Right atrium auricular region (tissue), 2 donors: Measurements from ENCODE around the gene TBC1D30. TPM values are rescaled to one million over a fixed set of nuclear protein-coding genes. Genes with fewer than 3 reads are reported as not detected.

Experiments
- DNase-seq: peaks from one replicate; pipeline ENCODE4 v3.0.0-alpha.2; 2019; ENCODE audit warnings: low spot score
- H3K27ac ChIP-seq, 2 donors: fragments of 200-600 bp; sonication (generic); 1 replicate in 1 of 2; 2 replicates in 1 of 2; pipeline ENCODE4 v1.5.1; 2016 to 2019
- H3K27me3 ChIP-seq, 2 donors: fragments of 200-600 bp; sonication (generic); one replicate each; pipeline versions ENCODE4 v1.5.1 to v1.6.0; 2017 to 2019
- H3K36me3 ChIP-seq: fragments of 200-600 bp; sonication (generic); one replicate; pipeline ENCODE4 v1.5.1; 2016
- H3K4me1 ChIP-seq, 2 donors: fragments of 200-600 bp; sonication (generic); one replicate each; pipeline versions ENCODE4 v1.5.1 to v1.6.0; 2017 to 2019
- H3K4me3 ChIP-seq, 2 donors: fragments of 200-600 bp; sonication (generic); 1 replicate in 1 of 2; 2 replicates in 1 of 2; pipeline ENCODE4 v1.5.1; 2017 to 2019; ENCODE audit warnings: mild to moderate bottlenecking in 1 of 2, moderate library complexity in 1 of 2
- H3K9me3 ChIP-seq, 2 donors: fragments of 200-600 bp; sonication (generic); one replicate each; pipeline ENCODE4 v1.5.1; 2019
- CTCF ChIP-seq, 2 donors: fragments of 200-600 bp; sonication (generic); IDR thresholded peaks; one replicate each; pipeline ENCODE4 v1.5.1; 2019; ENCODE audit warnings: antibody characterized with exemption in 2 of 2
- total RNA-seq, 2 donors: library from RNA; depleted of rRNA; stranded (reverse); fragments of >200 nt; gene quantifications; one replicate each; pipeline ENCODE4 v1.1.0, GENCODE V29; 2016

The TBC1D30 gene
- total RNA-seq, 2 donors from 2014 or later: 0.48 to 3.3 TPM

DNA sequence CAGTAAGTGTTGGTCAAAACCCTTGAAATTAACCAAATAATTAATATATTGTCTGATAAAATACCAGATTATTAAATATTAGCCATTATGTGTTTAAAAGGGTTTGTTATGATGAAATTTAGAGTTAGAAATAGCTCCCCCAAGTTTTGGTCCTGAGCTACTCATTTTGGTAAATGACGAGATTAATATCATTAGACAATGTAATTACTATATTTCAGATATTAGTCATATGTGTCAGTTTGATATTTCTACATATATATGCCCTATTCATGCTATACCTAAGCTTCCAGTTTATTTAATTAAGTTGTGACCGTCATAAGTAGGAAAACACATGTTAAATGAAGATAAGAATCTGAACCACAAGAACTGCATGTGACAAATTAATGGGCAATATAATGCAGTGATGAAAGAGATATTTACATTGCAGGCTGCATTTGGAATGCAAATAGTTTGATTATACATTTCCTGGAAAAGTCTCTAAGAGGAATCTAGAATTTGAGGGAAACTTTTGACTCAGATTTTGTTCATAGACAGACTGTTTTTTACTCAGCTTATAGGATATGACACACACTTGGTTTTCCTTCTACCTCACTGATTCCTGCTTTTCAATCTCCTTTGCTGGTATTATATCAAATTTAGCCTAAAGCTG, 70.5 kb downstream of the TBC1D30 start:
- Histone ChIP-seq H3K4me1 (no peaks in the 10 kb centered on the region), H3K9me3 (no peaks in the 10 kb centered on the region), H3K27me3 (no peaks in the 10 kb centered on the region), H3K27ac (no peak overlapping the region), H3K36me3 (no peaks in the 10 kb centered on the region), H3K4me3 (no peak overlapping the region)
- TF ChIP-seq CTCF (IDR thresholded peaks at IDR 0.05): no peak
- DNase-seq: no peak

DNA sequence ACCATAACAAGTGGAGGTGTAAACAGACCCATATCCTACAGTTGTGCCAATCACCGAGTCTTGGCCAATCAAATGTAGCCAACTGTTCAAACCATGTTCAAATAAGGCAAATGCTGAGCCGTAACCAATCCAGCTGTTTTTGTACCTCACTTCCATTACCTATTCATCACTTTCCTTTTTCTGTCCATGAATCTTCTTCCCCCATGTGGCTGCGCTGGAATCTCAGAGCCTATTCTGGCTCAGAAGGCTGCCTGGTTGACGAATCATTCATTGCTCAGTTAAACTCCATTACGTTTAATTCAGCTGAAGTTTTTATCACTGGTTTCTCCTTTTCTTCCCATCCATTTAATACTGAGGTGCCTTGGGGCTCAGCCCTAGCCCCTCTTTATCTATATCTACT, 71.1 kb downstream of the TBC1D30 start:
- no peaks in the 10 kb centered on the region for H3K27me3 ChIP-seq
- H3K36me3 ChIP-seq: no peaks in the 10 kb centered on the region
- H3K27ac ChIP-seq: no peak overlapping the region
- H3K4me1 ChIP-seq: no peaks in the 10 kb centered on the region
- H3K4me3 ChIP-seq: no peak overlapping the region
- TF ChIP-seq CTCF (IDR thresholded peaks at IDR 0.05): no peak
- DNase-seq: no peak
- H3K9me3 ChIP-seq: no peaks in the 10 kb centered on the region

DNA sequence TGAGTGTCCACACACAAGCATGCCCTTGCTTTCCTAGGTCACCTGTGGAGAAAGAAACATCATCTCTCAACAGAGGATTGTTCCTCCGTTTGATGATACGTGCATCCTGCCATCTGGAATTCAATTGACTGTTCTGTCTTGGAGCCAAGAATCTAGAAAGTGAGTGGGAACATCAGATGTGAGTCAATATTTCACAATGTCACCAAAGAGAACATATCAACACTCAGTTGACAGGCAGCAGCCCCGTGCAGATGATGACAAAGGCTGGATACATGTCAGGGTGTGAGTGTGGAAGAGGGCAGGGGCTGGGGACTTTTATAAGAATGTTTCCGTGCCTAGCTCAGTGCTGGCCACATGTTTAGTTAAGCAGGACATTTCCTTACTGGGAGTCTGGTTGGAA, 76.1 kb downstream of the TBC1D30 start:
- H3K36me3 ChIP-seq: no peaks in the 10 kb centered on the region
- H3K27ac ChIP-seq: no peak overlapping the region
- no peak for DNase-seq
- no peaks in the 10 kb centered on the region for H3K9me3 ChIP-seq
- no peak overlapping the region for H3K4me3 ChIP-seq
- no peak for TF ChIP-seq CTCF (IDR thresholded peaks at IDR 0.05)
- no peaks in the 10 kb centered on the region for H3K27me3 ChIP-seq
- H3K4me1 ChIP-seq: no peaks in the 10 kb centered on the region

DNA sequence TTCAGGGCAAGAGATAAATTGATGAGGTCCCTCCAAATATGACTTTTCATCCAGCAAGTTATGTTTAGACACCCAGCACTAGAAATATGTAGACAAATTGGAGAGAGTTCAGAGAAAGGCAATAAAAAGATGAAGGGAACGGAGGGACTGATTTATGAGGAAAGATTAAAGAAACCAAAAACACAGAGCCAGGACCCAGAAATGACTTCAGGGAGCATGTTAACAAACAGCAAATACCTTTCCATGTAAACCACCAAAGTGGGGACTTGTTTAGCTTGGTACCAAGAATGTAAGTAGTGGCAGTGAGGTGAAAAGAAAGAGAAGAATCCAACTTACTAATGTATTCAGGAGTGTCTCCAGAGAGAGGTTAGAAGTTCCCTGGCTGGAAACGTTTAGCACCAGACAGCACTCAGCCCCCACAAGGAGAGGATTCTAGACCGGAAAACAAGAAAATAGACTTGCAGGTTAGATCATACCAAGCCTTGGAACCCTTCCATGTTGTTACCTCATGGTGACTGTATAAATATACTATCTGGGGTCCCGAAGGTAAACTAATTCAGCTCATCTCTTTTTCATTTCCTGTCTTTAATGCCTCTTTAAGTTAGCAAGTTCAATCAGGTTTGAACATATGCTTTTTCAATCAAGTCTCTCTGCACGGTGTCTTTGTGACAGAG, 79.2 kb downstream of the TBC1D30 start:
- Histone ChIP-seq H3K27ac (no peak overlapping the region), H3K9me3 (no peaks in the 10 kb centered on the region), H3K4me1 (no peaks in the 10 kb centered on the region), H3K27me3 (no peaks in the 10 kb centered on the region), H3K4me3 (no peak overlapping the region), H3K36me3 (no peaks in the 10 kb centered on the region)
- no peak for TF ChIP-seq CTCF (IDR thresholded peaks at IDR 0.05)
- DNase-seq: no peak

GRCh38 chr12:64907097-64907496, 82.7 kb downstream of the TBC1D30 start:
- Histone ChIP-seq H3K36me3 (no peaks in the 10 kb centered on the region), H3K9me3 (no peaks in the 10 kb centered on the region), H3K4me1 (no peaks in the 10 kb centered on the region), H3K27me3 (no peaks in the 10 kb centered on the region), H3K27ac (no peak overlapping the region), H3K4me3 (no peak overlapping the region)
- no peak for TF ChIP-seq CTCF (IDR thresholded peaks at IDR 0.05)
- no peak for DNase-seq

GRCh38 chr12:64909124-64909523, 84.7 kb downstream of the TBC1D30 start:
- Histone ChIP-seq H3K27ac (no peak overlapping the region), H3K4me1 (no peaks in the 10 kb centered on the region), H3K36me3 (no peaks in the 10 kb centered on the region), H3K27me3 (no peaks in the 10 kb centered on the region), H3K9me3 (no peaks in the 10 kb centered on the region), H3K4me3 (no peak overlapping the region)
- no peak for DNase-seq
- no peak for TF ChIP-seq CTCF (IDR thresholded peaks at IDR 0.05)
